Measurements from ENCODE around the gene FAM107B. TPM values are rescaled to one million over a fixed set of nuclear protein-coding genes. Genes with fewer than 3 reads are reported as not detected.

FAM107B gene
- total and polyA plus RNA-seq, 10 of the 15 experiments (the other 5 are each of a cell fraction or from before 2014, with no cell fraction given), result 22.9 to 162 (median 86.6) TPM

- intact Hi-C loops (cut with micrococcal nuclease; ENCODE audit: unreplicated experiment) (no loop called here), in situ Hi-C loops (cut with MboI) (no loop called here)
- no peaks in the 10 kb centered on the region for H3K27me3 ChIP-seq (replicated peaks in 1 of 2; ENCODE audit: control insufficient read depth in 2 of 2, insufficient read depth in 2 of 2, low read length in 1 of 2)
- no peak for ATAC-seq
- RAD21 ChIA-PET (ENCODE audit: unreplicated experiment), result interaction anchor here (0.9 to 1.2 kb wide), 3 partner anchors 8 to 296 kb away, joined by 3 to 4 read pairs (median 3); no protein-coding TSS in a partner anchor
- no peak overlapping the region for H3K4me3 ChIP-seq
- 51% methylated on average over 3 of the region's 3 CpGs for WGBS (ENCODE audit: insufficient coverage, insufficient replicate concordance, low lambda C conversion rate, missing lambda C conversion rate)
- peaks cover 12 to 14% of the 10 kb centered on the region in 2 experiments; a peak in 3 of 4 replicates for H3K36me3 ChIP-seq (ENCODE audit: control insufficient read depth in 2 of 2, insufficient read depth in 2 of 2, low read length in 1 of 2)
- no peaks in the 10 kb centered on the region for H4K20me1 ChIP-seq (ENCODE audit: control insufficient read depth, insufficient read depth)
- no peak overlapping the region for H3K9ac ChIP-seq (ENCODE audit: control insufficient read depth, insufficient read depth, low read length)
- BruUV-seq (replicated peaks), result no TSS peak
- H3K4me1 ChIP-seq (ENCODE audit: control insufficient read depth, insufficient read depth, low read length), result no peaks in the 10 kb centered on the region
- POLR2A ChIA-PET, result no interaction called here
- FAIRE-seq, result no peak
- no peak for TF ChIP-seq RELB (IDR thresholded peaks at IDR 0.05; ENCODE audit: low read depth)
- TF ChIP-seq SMAD5 (IDR thresholded peaks at IDR 0.05; ENCODE audit: low read depth), result no peak
- TF ChIP-seq ZSCAN29 (IDR thresholded peaks at IDR 0.05), result no peak
- no peak for TF ChIP-seq JUNB (IDR thresholded peaks at IDR 0.05)
- H3K4me2 ChIP-seq (ENCODE audit: control insufficient read depth, insufficient read depth), result no peak overlapping the region
- H3K27ac ChIP-seq (ENCODE audit: control insufficient read depth, insufficient read depth), result no peak overlapping the region
- no peak for DNase-seq (ENCODE audit: low read depth, low spot score)
- CTCF ChIA-PET, result interaction anchor here (1.1 to 1.2 kb wide), 2 partner anchors 14 to 294 kb away, joined by 6 read pairs; no protein-coding TSS in a partner anchor
- no peaks in the 10 kb centered on the region; the same call in none of the 2 replicates for H3K79me2 ChIP-seq (ENCODE audit: control insufficient read depth, insufficient read depth, low read length)
- H2AFZ ChIP-seq (ENCODE audit: control insufficient read depth, low read depth, low read length), result no peak overlapping the region
- SMC1A ChIA-PET (ENCODE audit: uncharacterized antibody, unreplicated experiment), result interaction anchor here (0.6 to 1.6 kb wide), 6 partner anchors 8 to 294 kb away, joined by 3 to 7 read pairs (median 4); no protein-coding TSS in a partner anchor
- no peaks in the 10 kb centered on the region for H3K9me3 ChIP-seq (replicated peaks; ENCODE audit: control insufficient read depth, insufficient read depth, low read length)
These were observed 245.3 kb downstream of the FAM107B start for GRCh38 chr10:14529351-14529750.

GRCh38 chr10:14528450-14528849, 246.2 kb downstream of the FAM107B start:
- POLR2A ChIA-PET, result interaction anchor here (0.5 kb wide), 1 partner anchor 66 kb away, joined by 5 read pairs; no protein-coding TSS in a partner anchor
- in situ Hi-C loops (cut with MboI), result no loop called here

More at GRCh38 chr10:14528450-14528849, 246.2 kb downstream of the FAM107B start:
- no peaks in the 10 kb centered on the region for H3K4me1 ChIP-seq (ENCODE audit: control insufficient read depth, insufficient read depth, low read length)
- H3K4me3 ChIP-seq, result no peak overlapping the region
- intact Hi-C loops (cut with micrococcal nuclease; ENCODE audit: unreplicated experiment), result no loop called here
- RAD21 ChIA-PET (ENCODE audit: unreplicated experiment), result interaction anchor here (0.9 to 1.2 kb wide), 3 partner anchors 9 to 297 kb away, joined by 3 to 4 read pairs (median 3); no protein-coding TSS in a partner anchor
- no peaks in the 10 kb centered on the region for H3K27me3 ChIP-seq (replicated peaks in 1 of 2; ENCODE audit: control insufficient read depth in 2 of 2, insufficient read depth in 2 of 2, low read length in 1 of 2)
- TSS peak; percentile 14 for BruUV-seq (replicated peaks)
- CTCF ChIA-PET, result interaction anchor here (1.1 to 1.2 kb wide), 3 partner anchors 9 to 295 kb away, joined by 5 to 6 read pairs (median 6); no protein-coding TSS in a partner anchor
- no peak for TF ChIP-seq NR2C1 (IDR thresholded peaks at IDR 0.05)
- peak; percentile 62 for TF ChIP-seq RUNX3 (IDR thresholded peaks at IDR 0.05; ENCODE audit: low read length)
- H3K4me2 ChIP-seq (ENCODE audit: control insufficient read depth, insufficient read depth), result no peak overlapping the region
- no peaks in the 10 kb centered on the region; the same call in 1 of the 2 replicates for H3K79me2 ChIP-seq (ENCODE audit: control insufficient read depth, insufficient read depth, low read length)
- peak; percentile 39; the same call in 2 of the 3 replicates for ATAC-seq
- H2AFZ ChIP-seq (ENCODE audit: control insufficient read depth, low read depth, low read length), result no peak overlapping the region
- H3K9me3 ChIP-seq (replicated peaks; ENCODE audit: control insufficient read depth, insufficient read depth, low read length), result no peaks in the 10 kb centered on the region
- 78% methylated on average over 2 of the region's 2 CpGs for whole genome bisulfite sequencing (ENCODE audit: insufficient coverage, insufficient replicate concordance, low lambda C conversion rate, missing lambda C conversion rate)
- no peak for DNase-seq (ENCODE audit: low read depth, low spot score)
- no peak for FAIRE-seq
- H3K9ac ChIP-seq (ENCODE audit: control insufficient read depth, insufficient read depth, low read length), result no peak overlapping the region
- H3K27ac ChIP-seq (ENCODE audit: control insufficient read depth, insufficient read depth), result no peak overlapping the region
- no peaks in the 10 kb centered on the region for H4K20me1 ChIP-seq (ENCODE audit: control insufficient read depth, insufficient read depth)
- peaks cover 10 to 12% of the 10 kb centered on the region in 2 experiments; a peak in 3 of 4 replicates for H3K36me3 ChIP-seq (ENCODE audit: control insufficient read depth in 2 of 2, insufficient read depth in 2 of 2, low read length in 1 of 2)
- SMC1A ChIA-PET (ENCODE audit: uncharacterized antibody, unreplicated experiment), result interaction anchor here (0.6 to 1.6 kb wide), 4 partner anchors 9 to 294 kb away, joined by 3 to 7 read pairs (median 6); no protein-coding TSS in a partner anchor

Measured in GM12878 (cell line).